ENCODE data around the gene C5AR1. TPM values are rescaled to one million over a fixed set of nuclear protein-coding genes. Genes with fewer than 3 reads are reported as not detected.
"Not testable (repeated sequence)": the region's sequence is repeated elsewhere in the genome, so short reads cannot be mapped to it uniquely, and the experiment has no call there.

Gene C5AR1
- total RNA-seq, 1 donor from 2014 or later, result 5.3 TPM

GRCh38 chr19:47322058-47322457 is 12.4 kb downstream of the C5AR1 start:
- ATAC-seq (no peak), DNase-seq (no peak)
- intact Hi-C loops (cut with micrococcal nuclease), result no loop called here

- intact Hi-C loops (cut with micrococcal nuclease), result no loop called here
- DNase-seq, result no peak
- no peak for ATAC-seq
Measured at GRCh38 chr19:47323409-47323808, 13.7 kb downstream of the C5AR1 start.

- ATAC-seq (peak; percentile 68), DNase-seq (no peak)
- intact Hi-C loops (cut with micrococcal nuclease), result no loop called here
Measured at GRCh38 chr19:47323872-47324271, 14.2 kb downstream of the C5AR1 start.

GRCh38 chr19:47324502-47324901 is 14.8 kb downstream of the C5AR1 start:
- DNase-seq (no peak), ATAC-seq (peak; percentile 89)
- intact Hi-C loops (cut with micrococcal nuclease), result no loop called here

- ATAC-seq (peak; percentile 79), DNase-seq (no peak)
- intact Hi-C loops (cut with micrococcal nuclease), result no loop called here
Measured at GRCh38 chr19:47330466-47330869, 20.8 kb downstream of the C5AR1 start.

GRCh38 chr19:47331490-47331889 is 21.8 kb downstream of the C5AR1 start:
- ATAC-seq (no peak), DNase-seq (no peak)
- intact Hi-C loops (cut with micrococcal nuclease), result no loop called here

- DNase-seq (no peak), ATAC-seq (peak; percentile 40)
- intact Hi-C loops (cut with micrococcal nuclease), result no loop called here
Measured at GRCh38 chr19:47331931-47332547, 22.4 kb downstream of the C5AR1 start, which contains the start of gene C5AR2. TSS of gene C5AR2 (plus strand) at chr19:47332175. CDS start at chr19:47340800, 8,625 bp downstream.

GRCh38 chr19:47336765-47337718 is 27.4 kb downstream of the C5AR1 start:
- ATAC-seq, result peak; percentile 78
- peak; percentile 56 for DNase-seq
- intact Hi-C loops (cut with micrococcal nuclease), result not testable (repeated sequence)

- intact Hi-C loops (cut with micrococcal nuclease), result no loop called here
- DNase-seq (no peak), ATAC-seq (no peak)
Measured at GRCh38 chr19:47339196-47339880, 29.7 kb downstream of the C5AR1 start.

GRCh38 chr19:47340477-47341208 is 31.0 kb downstream of the C5AR1 start:
- DNase-seq, result no peak
- no peak for ATAC-seq
- intact Hi-C loops (cut with micrococcal nuclease), result no loop called here

GRCh38 chr19:47341734-47342133 is 32.1 kb downstream of the C5AR1 start:
- no peak for DNase-seq
- ATAC-seq, result no peak
- intact Hi-C loops (cut with micrococcal nuclease), result no loop called here

GRCh38 chr19:47343194-47343802 is 33.6 kb downstream of the C5AR1 start:
- ATAC-seq, result no peak
- intact Hi-C loops (cut with micrococcal nuclease), result no loop called here
- no peak for DNase-seq

GRCh38 chr19:47344425-47344824 is 34.8 kb downstream of the C5AR1 start:
- DNase-seq, result no peak
- intact Hi-C loops (cut with micrococcal nuclease), result no loop called here

GRCh38 chr19:47346024-47346423 is 36.4 kb downstream of the C5AR1 start:
- ATAC-seq; DNase-seq; intact Hi-C loops (cut with micrococcal nuclease): not testable (repeated sequence)

More at GRCh38 chr19:47344425-47344824, 34.8 kb downstream of the C5AR1 start:
- no peak for ATAC-seq

- ATAC-seq (peak; percentile 100), DNase-seq (peak; percentile 99)
- intact Hi-C loops (cut with micrococcal nuclease), result no loop called here
Measured at GRCh38 chr19:47348819-47349795, 39.4 kb downstream of the C5AR1 start, which contains the start of gene DHX34. TSS of gene DHX34 (plus strand) at chr19:47349315. CDS start at chr19:47353031, 3,716 bp downstream.

GRCh38 chr19:47350630-47351029 is 41.0 kb downstream of the C5AR1 start:
- no peak for DNase-seq
- ATAC-seq, result no peak
- intact Hi-C loops (cut with micrococcal nuclease), result no loop called here

- DNase-seq (no peak), ATAC-seq (no peak)
- intact Hi-C loops (cut with micrococcal nuclease), result no loop called here
Measured at GRCh38 chr19:47351548-47351947, 41.9 kb downstream of the C5AR1 start.

Measured in left ventricle myocardium superior (tissue), 1 donor.